DMS153 treated with DMSO at 0.1 percent for 48 hours (cell line): ENCODE measurements around the gene MXRA7.
"Not testable (repeated sequence)": the region's sequence is repeated elsewhere in the genome, so short reads cannot be mapped to it uniquely, and the experiment has no call there.

Experiments
- DNase-seq: peaks from one replicate; lab custom pipeline; 2025; ENCODE audit not compliant: unreplicated experiment; lab: John Stamatoyannopoulos, UW

MXRA7 gene

GRCh38 chr17:76645481-76645880, 65.3 kb downstream of the MXRA7 start:
- no peak for DNase-seq

- DNase-seq = no peak
Observed at GRCh38 chr17:76644995-76645394, 65.8 kb downstream of the MXRA7 start.

GRCh38 chr17:76643553-76644148, 67.1 kb downstream of the MXRA7 start, which contains the start of gene ST6GALNAC1:
ST6GALNAC1 (minus strand) TSS chr17:76643757; CDS start chr17:76643638, 119 bp downstream.
- peak; percentile 30 for DNase-seq

- DNase-seq = no peak
Observed at GRCh38 chr17:76642994-76643393, 67.8 kb downstream of the MXRA7 start.

- no peak for DNase-seq
Observed at GRCh38 chr17:76642032-76642561, 68.7 kb downstream of the MXRA7 start.

GRCh38 chr17:76641501-76641900, 69.3 kb downstream of the MXRA7 start:
- no peak for DNase-seq

- DNase-seq = no peak
Observed at GRCh38 chr17:76640550-76641380, 70.0 kb downstream of the MXRA7 start.

GRCh38 chr17:76638263-76638662, 72.5 kb downstream of the MXRA7 start:
- DNase-seq = no peak

- DNase-seq = not testable (repeated sequence)
Observed at GRCh38 chr17:76636486-76637206, 74.1 kb downstream of the MXRA7 start.

GRCh38 chr17:76635659-76636360, 75.0 kb downstream of the MXRA7 start:
- DNase-seq = no peak

GRCh38 chr17:76635039-76635438, 75.7 kb downstream of the MXRA7 start:
- DNase-seq = no peak

GRCh38 chr17:76633628-76634328, 77.0 kb downstream of the MXRA7 start:
- no peak for DNase-seq

- no peak for DNase-seq
Observed at GRCh38 chr17:76631821-76632565, 78.8 kb downstream of the MXRA7 start.

GRCh38 chr17:76630151-76630550, 80.6 kb downstream of the MXRA7 start:
- DNase-seq = no peak
